Measurements from ENCODE around the gene AP3S1.

The AP3S1 gene

DNA sequence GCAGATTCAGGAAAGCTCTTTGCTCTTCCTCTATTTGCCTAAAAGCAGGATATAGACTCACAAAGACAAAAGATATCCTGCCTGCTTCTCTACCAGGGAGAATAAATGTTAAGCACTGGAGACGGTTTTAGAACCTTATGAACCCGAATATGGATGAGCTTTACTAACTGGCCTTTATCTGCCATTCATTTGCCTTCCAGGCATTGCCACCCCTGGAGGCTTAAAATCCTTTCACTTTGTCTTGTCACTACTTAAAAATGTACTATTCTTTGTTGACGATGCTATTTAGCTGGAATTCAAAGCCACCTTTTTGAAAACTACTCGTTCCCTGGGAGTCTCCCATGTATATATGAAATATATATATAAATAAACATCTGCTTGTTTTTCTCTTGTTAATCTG is 97.3 kb downstream of the AP3S1 start:
- TF ChIP-seq, protein P1, sequence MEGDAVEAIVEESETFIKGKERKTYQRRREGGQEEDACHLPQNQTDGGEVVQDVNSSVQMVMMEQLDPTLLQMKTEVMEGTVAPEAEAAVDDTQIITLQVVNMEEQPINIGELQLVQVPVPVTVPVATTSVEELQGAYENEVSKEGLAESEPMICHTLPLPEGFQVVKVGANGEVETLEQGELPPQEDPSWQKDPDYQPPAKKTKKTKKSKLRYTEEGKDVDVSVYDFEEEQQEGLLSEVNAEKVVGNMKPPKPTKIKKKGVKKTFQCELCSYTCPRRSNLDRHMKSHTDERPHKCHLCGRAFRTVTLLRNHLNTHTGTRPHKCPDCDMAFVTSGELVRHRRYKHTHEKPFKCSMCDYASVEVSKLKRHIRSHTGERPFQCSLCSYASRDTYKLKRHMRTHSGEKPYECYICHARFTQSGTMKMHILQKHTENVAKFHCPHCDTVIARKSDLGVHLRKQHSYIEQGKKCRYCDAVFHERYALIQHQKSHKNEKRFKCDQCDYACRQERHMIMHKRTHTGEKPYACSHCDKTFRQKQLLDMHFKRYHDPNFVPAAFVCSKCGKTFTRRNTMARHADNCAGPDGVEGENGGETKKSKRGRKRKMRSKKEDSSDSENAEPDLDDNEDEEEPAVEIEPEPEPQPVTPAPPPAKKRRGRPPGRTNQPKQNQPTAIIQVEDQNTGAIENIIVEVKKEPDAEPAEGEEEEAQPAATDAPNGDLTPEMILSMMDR (IDR thresholded peaks at IDR 0.05; ENCODE audit: low read length, missing control alignments) = no peak
- DNase-seq (ENCODE audit: low read depth) = no peak
- no peak overlapping the region for H3K4me3 ChIP-seq (replicated peaks; ENCODE audit: low read depth, low read length)

DNA sequence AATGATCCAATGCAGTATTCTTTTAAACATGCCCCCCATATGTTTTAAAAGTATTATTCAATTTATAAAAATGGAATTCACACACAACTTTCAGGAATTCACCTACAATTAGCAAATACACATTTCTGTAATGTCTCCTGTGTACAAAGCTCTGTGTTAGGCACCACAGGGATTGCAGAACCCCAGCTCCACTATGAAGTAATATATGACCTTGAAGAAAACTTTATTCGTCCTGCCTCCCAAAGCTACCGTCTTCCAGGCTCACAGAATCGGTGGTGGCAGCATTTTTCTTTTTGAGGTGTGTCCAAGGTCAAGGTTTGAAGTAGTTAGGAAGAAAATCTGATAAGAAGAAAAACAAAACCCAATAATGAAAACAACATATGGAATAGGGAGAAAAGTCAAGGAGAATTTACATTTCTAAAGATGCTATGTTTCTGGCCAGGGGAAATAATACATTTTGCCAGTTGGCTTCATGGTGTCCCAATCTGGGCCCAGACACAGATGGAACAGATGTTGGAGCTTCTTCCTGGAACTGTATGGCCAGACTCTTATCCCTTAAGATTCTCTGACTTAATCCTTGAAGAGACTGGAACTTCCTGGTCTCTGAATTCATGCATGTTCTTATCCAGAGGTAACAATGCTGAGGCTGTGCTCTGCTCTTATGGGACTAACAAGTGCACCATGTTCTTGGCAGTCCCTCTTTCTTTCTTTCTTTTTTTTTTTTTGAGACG is 98.5 kb downstream of the AP3S1 start:
- TF ChIP-seq, protein P1 (IDR thresholded peaks at IDR 0.05; ENCODE audit: low read length, missing control alignments) = no peak

DNA sequence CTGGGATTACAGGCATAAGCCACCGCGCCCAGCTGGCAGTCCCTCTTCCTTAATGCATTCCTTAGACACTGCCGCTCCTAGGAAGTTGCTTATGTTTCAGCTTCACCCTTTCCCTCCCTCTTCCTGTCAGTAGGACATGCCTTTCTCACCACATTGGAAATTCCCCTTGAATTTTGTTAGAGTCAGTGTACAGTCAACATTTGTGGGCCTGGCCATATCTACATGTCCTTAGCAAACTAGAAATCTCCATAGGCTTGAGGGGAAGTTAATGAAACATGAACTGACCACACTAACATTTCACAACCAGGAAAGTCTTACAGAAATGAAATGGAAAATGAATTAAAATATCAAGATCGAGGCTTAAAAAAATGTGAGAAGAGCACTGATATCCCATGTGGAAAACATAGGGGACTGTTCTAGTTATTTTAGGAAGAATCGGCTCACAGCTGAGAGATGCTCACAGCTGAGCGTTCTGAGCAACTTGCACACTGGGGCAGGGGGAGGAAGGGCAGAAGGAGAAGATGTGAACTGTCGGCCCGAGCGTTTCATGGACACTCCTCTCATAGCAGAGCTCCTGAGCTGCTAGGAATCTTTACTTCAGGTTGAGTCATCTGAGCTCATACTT is 99.4 kb downstream of the AP3S1 start:
- DNase-seq (ENCODE audit: low read depth) = peak; percentile 95
- H3K4me3 ChIP-seq (replicated peaks; ENCODE audit: low read depth, low read length) = no peak overlapping the region
- TF ChIP-seq, protein P1 (IDR thresholded peaks at IDR 0.05; ENCODE audit: low read length, missing control alignments) = no peak

More for the DNA sequence above, 98.5 kb downstream of the AP3S1 start:
- no peak for DNase-seq (ENCODE audit: low read depth)
- H3K4me3 ChIP-seq (replicated peaks; ENCODE audit: low read depth, low read length) = no peak overlapping the region

DNA sequence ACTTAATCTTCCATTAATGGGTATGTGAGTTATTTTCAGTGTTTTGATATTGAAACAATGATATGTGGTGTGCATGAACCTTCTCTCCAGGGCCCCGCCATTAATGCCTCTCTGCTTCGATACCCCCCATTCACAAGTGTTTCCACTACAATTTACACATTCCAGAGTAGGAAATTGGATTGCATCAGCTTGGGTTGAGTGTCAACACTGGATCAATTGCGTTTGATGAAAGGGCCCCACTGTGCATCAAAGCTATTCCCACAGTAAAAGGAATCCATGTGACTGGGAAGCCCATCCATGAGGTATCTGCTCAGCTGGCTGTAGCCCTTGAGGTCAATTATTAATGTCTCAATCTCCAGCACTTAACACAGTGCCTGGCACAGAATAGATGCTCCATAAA is 102.8 kb downstream of the AP3S1 start:
- DNase-seq (ENCODE audit: low read depth) = no peak
- TF ChIP-seq, protein P1 (IDR thresholded peaks at IDR 0.05; ENCODE audit: low read length, missing control alignments) = no peak
- H3K4me3 ChIP-seq (replicated peaks; ENCODE audit: low read depth, low read length) = no peak overlapping the region

DNA sequence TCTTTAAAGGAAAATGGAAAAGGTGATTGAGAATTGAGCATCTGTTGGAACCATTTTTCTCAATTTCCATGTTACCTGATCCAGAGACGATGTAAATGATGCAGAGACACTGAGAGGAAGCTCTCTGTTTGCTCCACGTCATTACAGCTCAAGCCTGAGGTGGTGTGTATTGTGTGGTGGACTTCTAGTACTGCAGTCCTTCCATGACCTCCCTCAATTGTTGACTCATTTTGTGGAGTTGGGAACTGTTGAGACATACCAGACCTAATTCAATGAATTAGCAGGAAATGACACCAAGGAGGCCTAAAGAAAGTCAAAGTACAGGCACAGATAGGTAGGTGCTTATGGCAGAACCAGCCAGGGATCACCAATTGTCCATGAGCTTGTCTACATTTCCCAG is 104.9 kb downstream of the AP3S1 start:
- no peak overlapping the region for H3K4me3 ChIP-seq (replicated peaks; ENCODE audit: low read depth, low read length)
- TF ChIP-seq, protein P1 (IDR thresholded peaks at IDR 0.05; ENCODE audit: low read length, missing control alignments) = no peak
- DNase-seq (ENCODE audit: low read depth) = peak; percentile 38

DNA sequence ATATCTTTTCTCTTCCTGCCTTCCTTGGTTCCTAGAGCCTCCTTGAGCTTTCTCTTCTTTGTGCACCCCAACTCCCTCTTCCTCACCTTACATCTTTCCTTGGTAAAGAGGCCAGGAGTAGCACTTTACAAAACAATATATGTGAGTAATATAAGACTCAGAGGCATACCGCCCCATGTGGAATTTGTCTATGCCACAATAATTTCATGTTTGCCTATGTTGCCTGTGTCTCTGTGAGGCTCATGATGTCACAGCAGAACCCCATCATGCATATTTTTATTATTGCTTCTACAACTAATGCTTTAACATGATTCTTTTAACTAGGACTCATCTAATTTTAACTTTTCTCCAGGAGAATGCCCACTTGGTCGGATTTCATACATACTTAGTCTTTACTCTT is 105.5 kb downstream of the AP3S1 start:
- TF ChIP-seq, protein P1 (IDR thresholded peaks at IDR 0.05; ENCODE audit: low read length, missing control alignments) = no peak
- no peak overlapping the region for H3K4me3 ChIP-seq (replicated peaks; ENCODE audit: low read depth, low read length)
- no peak for DNase-seq (ENCODE audit: low read depth)

Data from fibroblast of pulmonary artery (primary cell).